Peyer's patch (tissue), 4 donors: Measurements from ENCODE around the gene MRPS30.

Source experiments
- CTCF ChIP-seq, 6 experiments: fragments of 450-650 bp in 4 of 6; fragments of 200-600 bp in 2 of 6; sonication (generic) in 1 of 6; IDR thresholded peaks; one replicate each; pipeline ENCODE4 v1.5.1; 2017 to 2019; ENCODE audit warnings: antibody characterized with exemption in 6 of 6, mild to moderate bottlenecking in 3 of 6, moderate library complexity in 1 of 6
- POLR2A ChIP-seq, 2 donors: fragments of 450-650 bp; IDR thresholded peaks; one replicate each; pipeline ENCODE4 v1.5.1; 2017; ENCODE audit warnings: antibody characterized with exemption in 2 of 2, mild to moderate bottlenecking in 2 of 2, moderate library complexity in 2 of 2

GRCh38 chr5:44770780-44771717 is 37.7 kb upstream of the MRPS30 start:
- TF ChIP-seq POLR2A (IDR thresholded peaks at IDR 0.05), result no peak
- no peak for TF ChIP-seq CTCF (IDR thresholded peaks at IDR 0.05)
